ENCODE results near the gene SLC9C2. TPM values are rescaled to one million over a fixed set of nuclear protein-coding genes. Genes with fewer than 3 reads are reported as not detected.
"Not testable (repeated sequence)": the region's sequence is repeated elsewhere in the genome, so short reads cannot be mapped to it uniquely, and the experiment has no call there.

Gene SLC9C2
- total RNA-seq, 2 donors from 2014 or later = not detected

DNA sequence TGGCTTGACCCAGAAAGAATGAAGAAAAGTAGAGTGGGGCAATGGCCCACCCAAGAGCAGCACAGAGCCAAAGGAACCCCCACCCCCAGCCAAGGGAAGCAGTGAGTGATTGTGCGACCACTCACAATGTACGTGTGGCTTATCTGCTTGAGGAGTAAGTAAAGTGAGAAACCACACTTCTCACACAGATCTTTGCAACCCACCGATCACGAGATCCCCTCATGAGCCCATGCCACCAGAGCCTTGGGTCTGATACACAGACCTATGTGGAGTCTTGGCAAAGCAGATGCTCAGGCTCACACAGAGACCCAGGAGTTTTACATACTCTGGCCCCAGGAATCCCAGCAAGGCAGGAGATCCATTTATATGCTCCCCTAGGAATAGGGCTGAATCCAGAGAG, 14.0 kb upstream of the SLC9C2 start:
- Histone ChIP-seq H3K36me3 (replicated peaks in 1 of 2; ENCODE audit: insufficient read depth in 1 of 2, low read depth in 2 of 2) (no peaks in the 10 kb centered on the region), H3K4me1 (no peaks in the 10 kb centered on the region), H3K4me3 (no peak overlapping the region), H3K27ac (no peak overlapping the region), H3K9me3 (peaks cover 0 to 20% (median 0%) of the 10 kb centered on the region in 3 donors), H3K27me3 (no peaks in the 10 kb centered on the region)
- TF ChIP-seq, protein P1, sequence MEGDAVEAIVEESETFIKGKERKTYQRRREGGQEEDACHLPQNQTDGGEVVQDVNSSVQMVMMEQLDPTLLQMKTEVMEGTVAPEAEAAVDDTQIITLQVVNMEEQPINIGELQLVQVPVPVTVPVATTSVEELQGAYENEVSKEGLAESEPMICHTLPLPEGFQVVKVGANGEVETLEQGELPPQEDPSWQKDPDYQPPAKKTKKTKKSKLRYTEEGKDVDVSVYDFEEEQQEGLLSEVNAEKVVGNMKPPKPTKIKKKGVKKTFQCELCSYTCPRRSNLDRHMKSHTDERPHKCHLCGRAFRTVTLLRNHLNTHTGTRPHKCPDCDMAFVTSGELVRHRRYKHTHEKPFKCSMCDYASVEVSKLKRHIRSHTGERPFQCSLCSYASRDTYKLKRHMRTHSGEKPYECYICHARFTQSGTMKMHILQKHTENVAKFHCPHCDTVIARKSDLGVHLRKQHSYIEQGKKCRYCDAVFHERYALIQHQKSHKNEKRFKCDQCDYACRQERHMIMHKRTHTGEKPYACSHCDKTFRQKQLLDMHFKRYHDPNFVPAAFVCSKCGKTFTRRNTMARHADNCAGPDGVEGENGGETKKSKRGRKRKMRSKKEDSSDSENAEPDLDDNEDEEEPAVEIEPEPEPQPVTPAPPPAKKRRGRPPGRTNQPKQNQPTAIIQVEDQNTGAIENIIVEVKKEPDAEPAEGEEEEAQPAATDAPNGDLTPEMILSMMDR (IDR thresholded peaks at IDR 0.05) = no peak
- TF ChIP-seq POLR2A (IDR thresholded peaks at IDR 0.05) = no peak
- ATAC-seq (no peak), DNase-seq (no peak)
- intact Hi-C loops (cut with DNase I) = no loop called here
- 81 to 86% methylated on average over 4 of the region's 4 CpGs for WGBS, 2 donors

DNA sequence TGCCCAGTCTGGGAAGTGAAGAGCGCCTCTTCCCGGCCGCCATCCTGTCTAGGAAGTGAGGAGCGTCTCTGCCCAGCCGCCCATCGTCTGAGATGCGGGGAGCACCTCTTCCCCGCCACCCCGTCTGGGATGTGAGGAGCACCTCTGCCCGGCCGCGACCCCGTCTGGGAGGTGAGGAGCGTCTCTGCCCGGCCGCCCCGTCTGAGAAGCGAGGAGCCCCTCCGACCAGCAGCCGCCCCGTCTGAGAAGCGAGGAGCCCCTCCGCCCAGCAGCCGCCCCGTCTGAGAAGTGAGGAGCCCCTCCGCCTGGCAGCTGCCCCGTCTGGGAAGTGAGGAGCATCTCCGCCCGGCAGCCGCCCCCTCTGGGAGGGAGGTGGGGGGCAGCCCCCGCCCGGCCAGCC, 10.2 kb upstream of the SLC9C2 start:
- not testable (repeated sequence) for H3K9me3 ChIP-seq, DNase-seq
- WGBS, 2 donors = 88% methylated on average over 13 of the region's 32 CpGs; no CpG with 5 or more reads in 1 of the 2 donors

DNA sequence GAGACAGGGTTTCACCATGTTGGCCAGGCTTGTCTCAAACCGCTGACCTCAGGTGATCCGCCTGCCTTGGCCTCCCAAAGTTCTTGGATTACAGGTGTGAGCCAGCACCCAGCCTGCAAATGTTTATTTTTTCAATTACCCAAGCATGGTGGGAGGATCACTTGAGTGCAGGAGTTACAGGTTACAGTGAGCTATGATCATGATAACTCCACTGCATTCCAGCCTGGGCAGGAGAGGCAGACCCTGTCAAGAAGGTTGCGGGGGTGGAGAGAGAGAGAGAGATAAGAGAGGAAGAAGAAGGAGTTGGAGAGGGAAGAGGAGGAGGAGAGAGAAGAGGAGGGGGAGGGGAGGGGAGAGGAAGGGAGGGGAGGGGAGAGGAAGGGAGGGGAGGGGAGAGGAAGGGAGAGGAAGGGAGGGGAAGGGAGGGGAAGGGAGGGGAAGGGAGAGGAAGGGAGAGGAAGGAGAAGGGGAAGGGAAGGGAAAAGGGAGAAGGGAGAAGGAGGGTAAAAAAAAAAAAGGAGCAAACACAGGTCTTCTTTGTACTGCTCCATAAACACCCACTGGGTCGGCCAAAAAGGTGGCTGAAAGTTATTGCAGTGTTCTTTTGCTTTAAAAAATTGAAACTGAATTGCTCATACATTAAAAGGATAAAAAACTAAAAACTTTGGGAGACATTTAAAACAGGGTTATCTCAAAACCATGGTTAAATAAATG, 5.8 kb upstream of the SLC9C2 start:
- Histone ChIP-seq H3K4me3 (no peak overlapping the region), H3K9me3 (no peaks in the 10 kb centered on the region), H3K4me1 (peaks cover 1% of the 10 kb centered on the region), H3K36me3 (replicated peaks in 1 of 2; ENCODE audit: insufficient read depth in 1 of 2, low read depth in 2 of 2) (no peaks in the 10 kb centered on the region), H3K27ac (no peak overlapping the region), H3K27me3 (no peaks in the 10 kb centered on the region)
- DNase-seq = no peak
- ATAC-seq = no peak
- 87 to 89% methylated on average over 3 to 4 of the region's 4 CpGs for WGBS, 2 donors
- TF ChIP-seq, protein P1 (IDR thresholded peaks at IDR 0.05) = no peak
- TF ChIP-seq POLR2A (IDR thresholded peaks at IDR 0.05) = no peak
- intact Hi-C loops (cut with DNase I) = no loop called here

More for the DNA sequence above, 10.2 kb upstream of the SLC9C2 start:
- ATAC-seq; H3K27ac ChIP-seq; intact Hi-C loops (cut with DNase I); H3K4me3 ChIP-seq; H3K4me1 ChIP-seq; H3K36me3 ChIP-seq (replicated peaks in 1 of 2; ENCODE audit: insufficient read depth in 1 of 2, low read depth in 2 of 2); H3K27me3 ChIP-seq: not testable (repeated sequence)

DNA sequence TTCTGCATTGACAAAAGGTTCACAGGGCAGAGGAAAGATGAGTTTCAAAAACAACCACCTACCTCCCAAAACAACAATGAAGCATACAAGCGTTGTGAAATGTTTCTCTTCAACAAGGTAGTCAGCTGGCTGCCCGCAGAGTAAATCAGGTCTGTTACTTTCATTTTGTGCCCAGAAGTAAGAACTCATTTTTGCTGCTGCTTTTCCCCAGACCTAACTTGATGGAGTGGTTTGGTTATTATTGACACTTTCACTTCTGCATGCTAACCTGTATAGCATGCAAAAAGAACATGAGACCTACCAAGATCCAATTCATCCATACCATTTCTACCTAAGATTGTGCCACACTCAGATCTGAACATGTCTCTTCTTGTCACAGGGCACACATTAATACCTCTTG, 1.3 kb downstream of the SLC9C2 start:
- no peaks in the 10 kb centered on the region for H3K9me3 ChIP-seq
- H3K27me3 ChIP-seq = no peaks in the 10 kb centered on the region
- H3K4me3 ChIP-seq = no peak overlapping the region
- TF ChIP-seq, protein P1 (IDR thresholded peaks at IDR 0.05) = no peak
- no peak for TF ChIP-seq POLR2A (IDR thresholded peaks at IDR 0.05)
- no peaks in the 10 kb centered on the region for H3K36me3 ChIP-seq (replicated peaks in 1 of 2; ENCODE audit: insufficient read depth in 1 of 2, low read depth in 2 of 2)
- WGBS, 2 donors = 91 to 97% methylated on average over 2 of the region's 2 CpGs
- ATAC-seq (no peak), DNase-seq (no peak)
- H3K4me1 ChIP-seq = peaks cover 4% of the 10 kb centered on the region
- intact Hi-C loops (cut with DNase I) = no loop called here
- H3K27ac ChIP-seq = no peak overlapping the region

DNA sequence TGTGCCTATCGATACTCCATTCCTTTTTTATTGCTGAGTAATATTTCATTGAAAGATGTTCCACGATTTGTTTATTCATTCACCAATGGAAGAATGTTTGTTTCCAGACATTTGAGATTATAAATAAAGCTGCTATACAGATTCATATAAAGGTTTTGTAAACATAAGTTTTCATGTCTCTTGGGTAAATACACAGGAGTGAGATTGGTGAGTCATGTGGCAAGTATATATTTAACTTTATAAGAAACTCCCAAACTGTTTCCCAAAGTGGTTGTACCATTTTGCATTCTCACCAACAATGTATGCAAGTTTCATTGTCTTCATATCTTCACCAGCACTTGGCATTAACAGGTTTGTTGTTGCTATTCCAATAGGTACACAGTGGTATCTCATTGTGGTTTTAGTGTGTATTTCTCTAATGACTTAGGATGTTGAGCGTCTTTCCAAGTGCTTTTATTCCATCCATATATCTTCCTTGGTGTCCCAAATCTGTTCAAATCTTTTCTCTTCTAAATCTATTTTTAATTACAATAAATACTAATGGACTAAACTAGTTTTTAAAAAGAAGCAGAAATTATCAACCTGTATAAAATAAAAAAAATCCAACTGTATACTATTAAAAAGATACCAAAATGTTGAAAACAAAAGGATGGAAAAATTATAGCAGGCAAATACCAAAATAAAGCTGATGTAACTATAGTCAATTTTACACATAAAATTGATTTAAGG, 6.6 kb downstream of the SLC9C2 start:
- Histone ChIP-seq H3K27ac (no peak overlapping the region), H3K36me3 (replicated peaks in 1 of 2; ENCODE audit: insufficient read depth in 1 of 2, low read depth in 2 of 2) (no peaks in the 10 kb centered on the region), H3K9me3 (no peaks in the 10 kb centered on the region), H3K4me3 (no peak overlapping the region), H3K4me1 (no peaks in the 10 kb centered on the region), H3K27me3 (no peaks in the 10 kb centered on the region)
- TF ChIP-seq, protein P1 (IDR thresholded peaks at IDR 0.05) = no peak
- no peak for TF ChIP-seq POLR2A (IDR thresholded peaks at IDR 0.05)
- intact Hi-C loops (cut with DNase I) = no loop called here
- DNase-seq (no peak), ATAC-seq (no peak)
- WGBS, 2 donors = 81 to 82% methylated on average over 3 of the region's 3 CpGs

DNA sequence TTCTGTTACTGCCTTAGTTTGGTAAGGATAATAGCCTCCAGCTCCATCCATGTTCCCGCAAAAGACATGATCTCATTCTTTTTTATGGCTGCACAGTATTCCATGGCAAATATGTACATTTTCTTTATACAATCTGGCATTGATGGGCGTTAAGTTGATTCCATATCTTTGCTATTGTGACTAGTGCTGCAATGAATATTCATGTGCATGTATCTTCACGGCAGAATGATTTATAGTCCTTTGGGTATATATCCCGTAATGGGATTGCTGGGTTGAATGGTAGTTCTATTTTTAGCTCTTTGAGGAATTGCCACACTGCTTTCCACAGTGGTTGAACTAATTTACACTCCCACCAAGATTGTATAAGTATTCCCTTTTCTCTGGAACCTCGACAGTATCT, 11.7 kb downstream of the SLC9C2 start:
- H3K4me1 ChIP-seq; H3K36me3 ChIP-seq (replicated peaks in 1 of 2; ENCODE audit: insufficient read depth in 1 of 2, low read depth in 2 of 2); H3K4me3 ChIP-seq; H3K9me3 ChIP-seq; H3K27me3 ChIP-seq; intact Hi-C loops (cut with DNase I); H3K27ac ChIP-seq; ATAC-seq; DNase-seq: not testable (repeated sequence)
- 75 to 79% methylated on average over 5 of the region's 5 CpGs for WGBS, 2 donors
